MCF 10A (cell line): Measurements from ENCODE around the gene DHPS. TPM values are rescaled to one million over a fixed set of nuclear protein-coding genes. Genes with fewer than 3 reads are reported as not detected.
"Not testable (repeated sequence)": the region's sequence is repeated elsewhere in the genome, so short reads cannot be mapped to it uniquely, and the experiment has no call there.

ENCODE experiments used
- BruUV-seq: library from RNA; stranded (reverse); fragments of 400-500 nt; replicated peaks from 2 replicates; lab custom pipeline; 2021; lab: Mats Ljungman, UMichigan
- CTCF ChIA-PET: fragments of 300-600 bp; sonication (Branson Sonifier 250); formaldehyde crosslinking; extraction: SDS; loops from one replicate; lab custom pipeline; 2021; ENCODE audit warnings: antibody characterized with exemption, inconsistent platforms; lab: Yijun Ruan, JAX
- POLR2A ChIA-PET: fragments of 300-600, 350-650 bp; sonication (Branson Sonifier 250); formaldehyde crosslinking; extraction: SDS; loops from one replicate; lab custom pipeline; 2020; ENCODE audit warnings: antibody characterized with exemption, inconsistent platforms; lab: Yijun Ruan, JAX
- DNase-seq: peaks from one replicate; pipeline ENCODE4 v3.0.0-alpha.2; 2018; ENCODE audit not compliant: unreplicated experiment
- H3K27ac Mint-ChIP-seq: one replicate; pipeline ENCODE4 v1.8.0; 2022; ENCODE audit warnings: mild to moderate bottlenecking, low read depth, mixed read lengths; ENCODE audit not compliant: unreplicated experiment
- H3K27me3 Mint-ChIP-seq: one replicate; pipeline ENCODE4 v1.8.0; 2022; ENCODE audit warnings: mixed read lengths; ENCODE audit not compliant: insufficient read depth, unreplicated experiment
- H3K36me3 Mint-ChIP-seq: one replicate; pipeline ENCODE4 v1.8.0; 2022; ENCODE audit warnings: mild to moderate bottlenecking, moderate library complexity, mixed read lengths; ENCODE audit not compliant: insufficient read depth, unreplicated experiment
- H3K4me1 Mint-ChIP-seq: one replicate; pipeline ENCODE4 v1.8.0; 2022; ENCODE audit warnings: mixed read lengths; ENCODE audit not compliant: insufficient read depth, unreplicated experiment
- H3K4me3 Mint-ChIP-seq: one replicate; pipeline ENCODE4 v1.8.0; 2022; ENCODE audit warnings: mild to moderate bottlenecking, moderate library complexity, mixed read lengths; ENCODE audit not compliant: unreplicated experiment
- H3K9me3 Mint-ChIP-seq: one replicate; pipeline ENCODE4 v1.8.0; 2022; ENCODE audit warnings: mixed read lengths; ENCODE audit not compliant: unreplicated experiment
- intact Hi-C: fragments of 100-400 bp; cut with micrococcal nuclease; formaldehyde crosslinking; loops from 2 replicates; pipeline ENCODE4 v1.14.1; 2022
- total RNA-seq: library from RNA; stranded (reverse); gene quantifications from 2 replicates; pipeline ENCODE4 v1.2.3, GENCODE V29; 2022
- TF ChIP-seq, protein P1 (sequence below): fragments of 200-600 bp; IDR thresholded peaks from one replicate; pipeline ENCODE4 v1.8.0; 2022; ENCODE audit warnings: antibody characterized with exemption, mild to moderate bottlenecking; ENCODE audit not compliant: unreplicated experiment

Gene DHPS
- total RNA-seq, 1 experiment from 2014 or later = 74.2 TPM

GRCh38 chr19:12680034-12680433, 1.6 kb downstream of the DHPS start:
- ChIA-PET CTCF (interaction anchor here (0.8 to 3.3 kb wide), 2 partner anchors 8 to 70 kb away, joined by 3 to 20 read pairs; no protein-coding TSS in a partner anchor), POLR2A (interaction anchor here (1.1 to 2.9 kb wide), 3 partner anchors 11 to 42 kb away, joined by 3 to 40 read pairs (median 17); partner anchors contain the start of gene TNPO2)
- TF ChIP-seq, protein P1, sequence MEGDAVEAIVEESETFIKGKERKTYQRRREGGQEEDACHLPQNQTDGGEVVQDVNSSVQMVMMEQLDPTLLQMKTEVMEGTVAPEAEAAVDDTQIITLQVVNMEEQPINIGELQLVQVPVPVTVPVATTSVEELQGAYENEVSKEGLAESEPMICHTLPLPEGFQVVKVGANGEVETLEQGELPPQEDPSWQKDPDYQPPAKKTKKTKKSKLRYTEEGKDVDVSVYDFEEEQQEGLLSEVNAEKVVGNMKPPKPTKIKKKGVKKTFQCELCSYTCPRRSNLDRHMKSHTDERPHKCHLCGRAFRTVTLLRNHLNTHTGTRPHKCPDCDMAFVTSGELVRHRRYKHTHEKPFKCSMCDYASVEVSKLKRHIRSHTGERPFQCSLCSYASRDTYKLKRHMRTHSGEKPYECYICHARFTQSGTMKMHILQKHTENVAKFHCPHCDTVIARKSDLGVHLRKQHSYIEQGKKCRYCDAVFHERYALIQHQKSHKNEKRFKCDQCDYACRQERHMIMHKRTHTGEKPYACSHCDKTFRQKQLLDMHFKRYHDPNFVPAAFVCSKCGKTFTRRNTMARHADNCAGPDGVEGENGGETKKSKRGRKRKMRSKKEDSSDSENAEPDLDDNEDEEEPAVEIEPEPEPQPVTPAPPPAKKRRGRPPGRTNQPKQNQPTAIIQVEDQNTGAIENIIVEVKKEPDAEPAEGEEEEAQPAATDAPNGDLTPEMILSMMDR = no peak
- H3K4me1 Mint-ChIP-seq = peaks cover 5% of the 10 kb centered on the region
- H3K36me3 Mint-ChIP-seq = peaks cover 63% of the 10 kb centered on the region
- H3K9me3 Mint-ChIP-seq = no peaks in the 10 kb centered on the region
- intact Hi-C loops = no loop called here
- peak overlapping the region; percentile 96 for H3K4me3 Mint-ChIP-seq
- no peaks in the 10 kb centered on the region for H3K27me3 Mint-ChIP-seq
- no TSS peak for BruUV-seq
- no peak for DNase-seq
- no peak overlapping the region for H3K27ac Mint-ChIP-seq

DNA sequence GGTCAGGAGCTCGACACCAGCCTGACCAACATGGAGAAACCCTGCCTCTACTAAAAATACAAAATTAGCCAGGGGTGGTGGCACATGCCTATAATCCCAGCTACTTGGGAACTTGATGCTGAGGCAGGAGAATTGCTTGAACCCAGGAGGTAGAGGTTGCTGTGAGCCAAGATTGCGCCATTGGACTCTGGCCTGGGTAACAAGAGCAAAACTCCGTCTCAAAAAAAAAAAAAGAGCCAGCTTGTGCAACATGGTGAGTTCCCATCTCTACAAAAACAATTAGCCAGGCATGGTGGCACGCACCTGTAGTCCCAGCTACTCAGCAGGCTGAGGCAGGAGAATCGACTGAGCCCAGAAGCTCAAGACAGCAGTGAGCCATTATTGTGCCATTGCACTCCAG, 3.6 kb downstream of the DHPS start:
- H3K36me3 Mint-ChIP-seq = peaks cover 79% of the 10 kb centered on the region
- H3K9me3 Mint-ChIP-seq = not testable (repeated sequence)

DNA sequence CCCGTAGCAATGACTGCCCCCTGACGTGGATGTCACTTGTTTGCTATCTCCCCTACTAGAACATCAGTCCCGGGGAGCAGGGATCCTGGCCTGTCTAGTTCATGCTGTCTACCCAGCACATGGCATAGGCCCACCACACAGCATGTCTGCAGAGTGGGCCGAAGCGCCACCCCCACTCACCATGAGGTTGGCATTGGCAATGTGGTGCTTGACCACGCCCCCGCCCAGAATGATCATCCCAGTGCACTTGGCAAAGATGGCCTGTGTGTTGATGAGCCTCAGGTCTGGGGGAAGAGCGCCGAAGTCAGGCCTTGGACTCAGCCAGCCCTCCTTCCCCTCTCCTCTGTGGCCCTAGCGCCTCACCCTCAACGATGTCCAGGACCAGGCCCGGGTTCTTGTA, 4.8 kb downstream of the DHPS start:
- ChIA-PET CTCF (interaction anchor here (0.6 to 1.7 kb wide), 14 partner anchors 9 to 188 kb away, joined by 3 to 11 read pairs (median 4); partner anchors contain the start of genes MAN2B1 and WDR83), POLR2A (interaction anchor here (0.6 to 1.0 kb wide), 4 partner anchors 11 to 658 kb away, joined by 3 to 4 read pairs (median 3); partner anchors contain the start of gene MAN2B1)
- intact Hi-C loops = loop anchor here (1.0 to 2.0 kb wide), 2 partner anchors 119 to 170 kb away; no protein-coding TSS in a partner anchor
- TF ChIP-seq, protein P1 = no peak
- no TSS peak for BruUV-seq
- H3K27ac Mint-ChIP-seq = no peak overlapping the region
- no peak for DNase-seq
- H3K4me3 Mint-ChIP-seq = no peak overlapping the region
- H3K27me3 Mint-ChIP-seq = no peaks in the 10 kb centered on the region
- H3K9me3 Mint-ChIP-seq = no peaks in the 10 kb centered on the region
- H3K36me3 Mint-ChIP-seq = peaks cover 90% of the 10 kb centered on the region
- H3K4me1 Mint-ChIP-seq = peaks cover 5% of the 10 kb centered on the region

More for the DNA sequence above, 3.6 kb downstream of the DHPS start:
- H3K27me3 Mint-ChIP-seq, BruUV-seq, H3K27ac Mint-ChIP-seq, H3K4me3 Mint-ChIP-seq, H3K4me1 Mint-ChIP-seq, DNase-seq, intact Hi-C loops: not testable (repeated sequence)
- ChIA-PET POLR2A (interaction anchor here (0.5 to 1.8 kb wide), 4 partner anchors 9 to 159 kb away, joined by 3 to 7 read pairs (median 4); a partner anchor contains a TSS), CTCF (interaction anchor here (0.6 to 1.4 kb wide), 8 partner anchors 8 to 185 kb away, joined by 3 to 8 read pairs (median 4); no protein-coding TSS in a partner anchor)

DNA sequence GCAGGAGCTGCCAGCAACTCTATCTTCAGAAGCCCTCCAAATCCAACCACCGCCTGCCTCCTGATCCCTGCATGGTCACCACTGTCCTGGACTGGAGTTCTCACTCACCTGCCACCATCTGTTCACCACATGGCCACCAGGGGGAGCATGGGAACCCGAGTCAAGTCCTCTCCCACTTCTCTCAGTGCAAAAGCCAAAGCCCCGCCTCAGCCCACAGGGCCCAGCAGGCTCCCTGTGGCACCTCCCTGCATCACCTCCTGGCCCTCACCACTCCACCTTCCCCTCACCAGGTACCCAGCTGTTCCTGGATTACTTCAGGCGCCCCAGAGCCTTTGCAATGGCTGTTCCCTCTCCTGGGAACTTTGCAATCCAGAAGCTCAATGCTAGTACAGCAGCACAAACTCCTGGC, 5.3 kb downstream of the DHPS start:
- H3K9me3 Mint-ChIP-seq = no peaks in the 10 kb centered on the region
- intact Hi-C loops = loop anchor here (1.0 to 2.0 kb wide), 2 partner anchors 120 to 170 kb away; no protein-coding TSS in a partner anchor
- TF ChIP-seq, protein P1 = peak; percentile 88
- ChIA-PET POLR2A (interaction anchor here (0.6 to 0.8 kb wide), 2 partner anchors 10 to 160 kb away, joined by 3 to 4 read pairs; partner anchors contain the start of gene MAN2B1), CTCF (interaction anchor here (0.6 to 1.7 kb wide), 11 partner anchors 9 to 812 kb away, joined by 3 to 11 read pairs (median 4); partner anchors contain the start of genes MAN2B1 and WDR83)
- H3K27ac Mint-ChIP-seq = no peak overlapping the region
- no peak overlapping the region for H3K4me3 Mint-ChIP-seq
- H3K36me3 Mint-ChIP-seq = peaks cover 88% of the 10 kb centered on the region
- no TSS peak for BruUV-seq
- H3K4me1 Mint-ChIP-seq = peaks cover 5% of the 10 kb centered on the region
- DNase-seq = peak; percentile 87
- no peaks in the 10 kb centered on the region for H3K27me3 Mint-ChIP-seq
